ENCODE measurements around the gene POU2F2.

DNA sequence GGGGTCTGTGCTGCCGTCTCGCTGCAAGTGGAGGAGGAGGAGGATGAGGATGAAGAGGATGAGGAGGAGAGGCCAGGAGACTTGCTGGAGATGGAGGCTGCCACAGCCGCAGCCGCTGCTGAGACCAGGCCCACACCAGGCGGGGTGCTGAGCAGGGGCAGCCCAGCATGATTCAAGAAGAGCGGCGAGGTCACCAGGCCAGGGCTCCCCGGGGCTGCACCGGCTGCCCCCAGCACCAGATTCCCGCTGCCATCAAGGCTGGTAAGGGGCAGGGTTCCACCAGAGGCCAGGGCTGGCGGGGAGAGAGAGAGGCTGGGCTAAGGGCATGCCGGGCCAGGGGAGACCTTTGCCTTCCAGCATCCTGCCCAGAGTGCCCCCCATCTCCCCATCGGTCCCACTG lies 40.9 kb downstream of the POU2F2 start:
- TF ChIP-seq POLR2AphosphoS5 (IDR thresholded peaks at IDR 0.05) (no peak), EP300 (IDR thresholded peaks at IDR 0.05) (no peak)
- TF ChIP-seq, protein P1, sequence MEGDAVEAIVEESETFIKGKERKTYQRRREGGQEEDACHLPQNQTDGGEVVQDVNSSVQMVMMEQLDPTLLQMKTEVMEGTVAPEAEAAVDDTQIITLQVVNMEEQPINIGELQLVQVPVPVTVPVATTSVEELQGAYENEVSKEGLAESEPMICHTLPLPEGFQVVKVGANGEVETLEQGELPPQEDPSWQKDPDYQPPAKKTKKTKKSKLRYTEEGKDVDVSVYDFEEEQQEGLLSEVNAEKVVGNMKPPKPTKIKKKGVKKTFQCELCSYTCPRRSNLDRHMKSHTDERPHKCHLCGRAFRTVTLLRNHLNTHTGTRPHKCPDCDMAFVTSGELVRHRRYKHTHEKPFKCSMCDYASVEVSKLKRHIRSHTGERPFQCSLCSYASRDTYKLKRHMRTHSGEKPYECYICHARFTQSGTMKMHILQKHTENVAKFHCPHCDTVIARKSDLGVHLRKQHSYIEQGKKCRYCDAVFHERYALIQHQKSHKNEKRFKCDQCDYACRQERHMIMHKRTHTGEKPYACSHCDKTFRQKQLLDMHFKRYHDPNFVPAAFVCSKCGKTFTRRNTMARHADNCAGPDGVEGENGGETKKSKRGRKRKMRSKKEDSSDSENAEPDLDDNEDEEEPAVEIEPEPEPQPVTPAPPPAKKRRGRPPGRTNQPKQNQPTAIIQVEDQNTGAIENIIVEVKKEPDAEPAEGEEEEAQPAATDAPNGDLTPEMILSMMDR (IDR thresholded peaks at IDR 0.05) = no peak

All from stomach (tissue), 4 donors.